WTC11 (cell line): Measurements from ENCODE around the gene SCUBE1. TPM values are rescaled to one million over a fixed set of nuclear protein-coding genes. Genes with fewer than 3 reads are reported as not detected.

ENCODE experiments used
- ATAC-seq: fragments of 200-7000 bp; cut with Tn5 transposase; 2 replicates; pipeline ENCODE4 v1.10.0; 2021; ENCODE audit warnings: mild to moderate bottlenecking, moderate library complexity
- CTCF ChIA-PET: fragments of 300-600 bp; sonication (Branson Sonifier 250); formaldehyde crosslinking; loops from one replicate; lab custom pipeline; 2021; ENCODE audit warnings: antibody characterized with exemption; lab: Charles Lee
- POLR2A ChIA-PET: fragments of 350-600 bp; sonication (Branson Sonifier 250); formaldehyde crosslinking; loops from one replicate; lab custom pipeline; 2021; ENCODE audit warnings: antibody characterized with exemption; lab: Charles Lee
- DNase-seq: peaks from one replicate; pipeline ENCODE4 v3.0.0; 2021; ENCODE audit warnings: low spot score
- H3K27ac Mint-ChIP-seq: 2 replicates; pipeline ENCODE4 v1.8.0; 2021; ENCODE audit warnings: mixed read lengths
- H3K27me3 Mint-ChIP-seq: 2 replicates; pipeline ENCODE4 v1.8.0; 2021; ENCODE audit warnings: low read depth, mild to moderate bottlenecking, moderate library complexity, mixed read lengths
- H3K36me3 Mint-ChIP-seq: 2 replicates; pipeline ENCODE4 v1.8.0; 2021; ENCODE audit warnings: mixed read lengths
- H3K4me1 Mint-ChIP-seq: 2 replicates; pipeline ENCODE4 v1.8.0; 2022; ENCODE audit warnings: mixed read lengths
- H3K4me3 Mint-ChIP-seq: 2 replicates; pipeline ENCODE4 v1.8.0; 2021; ENCODE audit warnings: mild to moderate bottlenecking, moderate library complexity, mixed read lengths
- H3K9me3 Mint-ChIP-seq: 2 replicates; pipeline ENCODE4 v1.8.0; 2021; ENCODE audit warnings: mixed read lengths
- ATF3 ChIP-seq: sonication (generic); formaldehyde crosslinking; conservative IDR thresholded peaks from 2 replicates; pipeline ENCODE4 v1.8.1; 2022; ENCODE audit warnings: mild to moderate bottlenecking, missing genetic modification reagents
- CDX4 ChIP-seq: fragments of 250-450 bp; sonication (Bioruptor Pico); IDR thresholded peaks from 2 replicates; pipeline ENCODE4 v1.9.0; 2021; ENCODE audit warnings: moderate library complexity, mild to moderate bottlenecking, inconsistent platforms, borderline replicate concordance
- CREM ChIP-seq: sonication (generic); formaldehyde crosslinking; IDR thresholded peaks from 2 replicates; pipeline ENCODE4 v1.8.1; 2022; ENCODE audit warnings: mild to moderate bottlenecking, missing genetic modification reagents, moderate library complexity
- CTCF ChIP-seq: fragments of 200-600 bp; IDR thresholded peaks from 2 replicates; pipeline ENCODE4 v1.8.0; 2022; ENCODE audit warnings: antibody characterized with exemption
- ERG ChIP-seq: fragments of 250-450 bp; sonication (Bioruptor Pico); IDR thresholded peaks from 2 replicates; pipeline ENCODE4 v1.8.0; 2021; ENCODE audit warnings: mild to moderate bottlenecking
- ESRRA ChIP-seq: sonication (generic); formaldehyde crosslinking; IDR thresholded peaks from 2 replicates; pipeline ENCODE4 v1.8.1; 2022; ENCODE audit warnings: mild to moderate bottlenecking, missing genetic modification reagents, borderline replicate concordance
- FOXJ3 ChIP-seq: sonication (generic); formaldehyde crosslinking; IDR thresholded peaks from 2 replicates; pipeline ENCODE4 v1.9.0; 2021; ENCODE audit warnings: missing genetic modification reagents, mild to moderate bottlenecking, borderline replicate concordance
- FOXK1 ChIP-seq: sonication (generic); formaldehyde crosslinking; IDR thresholded peaks from 2 replicates; pipeline ENCODE4 v1.8.0; 2022; ENCODE audit warnings: mild to moderate bottlenecking, moderate library complexity, missing genetic modification reagents
- FOXP1 ChIP-seq: sonication (generic); formaldehyde crosslinking; IDR thresholded peaks from 2 replicates; pipeline ENCODE4 v1.8.0; 2022; ENCODE audit warnings: missing genetic modification reagents, mild to moderate bottlenecking, moderate library complexity, borderline replicate concordance
- NFATC4 ChIP-seq: fragments of 250-450 bp; sonication (Bioruptor Pico); IDR thresholded peaks from 2 replicates; pipeline ENCODE4 v1.9.0; 2021; ENCODE audit warnings: mild to moderate bottlenecking
- NFE2L1 ChIP-seq: sonication (generic); formaldehyde crosslinking; IDR thresholded peaks from 2 replicates; pipeline ENCODE4 v1.8.1; 2023; ENCODE audit warnings: missing genetic modification reagents
- NR3C1 ChIP-seq: sonication (generic); formaldehyde crosslinking; conservative IDR thresholded peaks from 2 replicates; pipeline ENCODE4 v1.8.1; 2023; ENCODE audit warnings: low read depth, mild to moderate bottlenecking, missing genetic modification reagents
- OVOL2 ChIP-seq: fragments of 250-450 bp; sonication (Bioruptor Pico); IDR thresholded peaks from 2 replicates; pipeline ENCODE4 v1.9.0; 2021; ENCODE audit warnings: mild to moderate bottlenecking, borderline replicate concordance
- PRRX2 ChIP-seq: fragments of 250-450 bp; sonication (Bioruptor Pico); IDR thresholded peaks from 2 replicates; pipeline ENCODE4 v1.8.0; 2021; ENCODE audit warnings: mild to moderate bottlenecking
- RORB ChIP-seq: fragments of 250-450 bp; sonication (Bioruptor Pico); IDR thresholded peaks from 2 replicates; pipeline ENCODE4 v1.9.0; 2021; ENCODE audit warnings: mild to moderate bottlenecking
- SMAD4 ChIP-seq: sonication (generic); formaldehyde crosslinking; IDR thresholded peaks from 2 replicates; pipeline ENCODE4 v1.8.0; 2022; ENCODE audit warnings: mild to moderate bottlenecking, missing genetic modification reagents
- SOX15 ChIP-seq: fragments of 250-450 bp; sonication (Bioruptor Pico); IDR thresholded peaks from 2 replicates; pipeline ENCODE4 v1.9.0; 2021; ENCODE audit warnings: mild to moderate bottlenecking
- TEAD1 ChIP-seq: sonication (generic); formaldehyde crosslinking; IDR thresholded peaks from 2 replicates; pipeline ENCODE4 v1.8.0; 2022; ENCODE audit warnings: mild to moderate bottlenecking, missing genetic modification reagents
- ZNF121 ChIP-seq: sonication (generic); formaldehyde crosslinking; IDR thresholded peaks from 2 replicates; pipeline ENCODE4 v1.8.0; 2023; ENCODE audit warnings: missing genetic modification reagents
- ZNF219 ChIP-seq: sonication (generic); formaldehyde crosslinking; IDR thresholded peaks from 2 replicates; pipeline ENCODE4 v1.8.0; 2023; ENCODE audit warnings: missing genetic modification reagents, mild to moderate bottlenecking, borderline replicate concordance
- ZNF232 ChIP-seq: sonication (generic); formaldehyde crosslinking; IDR thresholded peaks from 2 replicates; pipeline ENCODE4 v1.8.0; 2022; ENCODE audit warnings: mild to moderate bottlenecking, missing genetic modification reagents
- ZNF317 ChIP-seq: sonication (generic); formaldehyde crosslinking; IDR thresholded peaks from 2 replicates; pipeline ENCODE4 v1.8.1; 2023; ENCODE audit warnings: low read depth, mild to moderate bottlenecking, moderate library complexity, missing genetic modification reagents, borderline replicate concordance
- ZSCAN18 ChIP-seq: fragments of 250-450 bp; sonication (Bioruptor Pico); IDR thresholded peaks from 2 replicates; pipeline ENCODE4 v2.1.2; 2022; ENCODE audit warnings: mild to moderate bottlenecking, moderate library complexity
- total RNA-seq: library from RNA; stranded (reverse); gene quantifications from 3 replicates; pipeline ENCODE4 v1.2.3, GENCODE V29; 2021

The SCUBE1 gene
- total RNA-seq, 1 experiment from 2014 or later, result 6.9 TPM

GRCh38 chr22:43237280-43237679, 105.9 kb downstream of the SCUBE1 start:
- H3K36me3 Mint-ChIP-seq, result no peaks in the 10 kb centered on the region
- TF ChIP-seq ZNF232 (CRISPR knock-in tag) (no peak), FOXK1 (CRISPR knock-in tag) (no peak), ERG (CRISPR knock-in tag) (no peak), OVOL2 (CRISPR knock-in tag) (no peak), ZNF317 (no peak), ZSCAN18 (CRISPR knock-in tag) (no peak), TEAD1 (CRISPR knock-in tag) (no peak), ZNF121 (CRISPR knock-in tag) (no peak), FOXP1 (CRISPR knock-in tag) (no peak), NFE2L1 (CRISPR knock-in tag) (no peak), CTCF (no peak), ATF3 (no peak), RORB (CRISPR knock-in tag) (no peak), SOX15 (CRISPR knock-in tag) (no peak), CDX4 (CRISPR knock-in tag) (no peak), NR3C1 (CRISPR knock-in tag) (no peak), NFATC4 (CRISPR knock-in tag) (no peak)
- TF ChIP-seq, all 79 proteins: peak for 0
- no peaks in the 10 kb centered on the region for H3K4me1 Mint-ChIP-seq
- peaks cover 2% of the 10 kb centered on the region; the same call in 1 of the 2 replicates for H3K27me3 Mint-ChIP-seq
- ChIA-PET POLR2A (no interaction called here), CTCF (interaction anchor here (1.3 kb wide), 1 partner anchor 33 kb away, joined by 3 read pairs; no protein-coding TSS in a partner anchor)
- ATAC-seq (no peak), DNase-seq (no peak)
- no peak overlapping the region for H3K4me3 Mint-ChIP-seq
- no peaks in the 10 kb centered on the region for H3K9me3 Mint-ChIP-seq
- no peak overlapping the region for H3K27ac Mint-ChIP-seq

GRCh38 chr22:43236411-43237166, 106.6 kb downstream of the SCUBE1 start:
- ATAC-seq (no peak), DNase-seq (no peak)
- TF ChIP-seq ZNF121 (CRISPR knock-in tag), result no peak
- TF ChIP-seq SMAD4 (CRISPR knock-in tag), result no peak
- TF ChIP-seq CREM (CRISPR knock-in tag), result no peak
- no peak for TF ChIP-seq ZNF219 (CRISPR knock-in tag)
- TF ChIP-seq ESRRA (CRISPR knock-in tag), result no peak
- no peak for TF ChIP-seq PRRX2
- no peak for TF ChIP-seq FOXJ3 (CRISPR knock-in tag)
- H3K27ac Mint-ChIP-seq, result no peak overlapping the region
- peaks cover 2% of the 10 kb centered on the region; the same call in 1 of the 2 replicates for H3K27me3 Mint-ChIP-seq
- H3K9me3 Mint-ChIP-seq, result no peaks in the 10 kb centered on the region
- H3K4me3 Mint-ChIP-seq, result no peak overlapping the region
- ChIA-PET POLR2A (no interaction called here), CTCF (no interaction called here)
- no peaks in the 10 kb centered on the region for H3K4me1 Mint-ChIP-seq
- H3K36me3 Mint-ChIP-seq, result no peaks in the 10 kb centered on the region
